Loucy (cell line): ENCODE results near the gene KCNMB2.

Source experiments
- EZH2phosphoT487 ChIP-seq: fragments of 200-600 bp; IDR thresholded peaks from 2 replicates; pipeline ENCODE4 v1.6.1; 2018; ENCODE audit warnings: antibody characterized with exemption, mild to moderate bottlenecking, moderate library complexity, borderline replicate concordance
- TF ChIP-seq, protein P1 (sequence below): fragments of 200-600 bp; sonication (generic); conservative IDR thresholded peaks from 2 replicates; pipeline ENCODE4 v1.5.1; 2014; ENCODE audit warnings: mild to moderate bottlenecking, antibody characterized with exemption, low read length

DNA sequence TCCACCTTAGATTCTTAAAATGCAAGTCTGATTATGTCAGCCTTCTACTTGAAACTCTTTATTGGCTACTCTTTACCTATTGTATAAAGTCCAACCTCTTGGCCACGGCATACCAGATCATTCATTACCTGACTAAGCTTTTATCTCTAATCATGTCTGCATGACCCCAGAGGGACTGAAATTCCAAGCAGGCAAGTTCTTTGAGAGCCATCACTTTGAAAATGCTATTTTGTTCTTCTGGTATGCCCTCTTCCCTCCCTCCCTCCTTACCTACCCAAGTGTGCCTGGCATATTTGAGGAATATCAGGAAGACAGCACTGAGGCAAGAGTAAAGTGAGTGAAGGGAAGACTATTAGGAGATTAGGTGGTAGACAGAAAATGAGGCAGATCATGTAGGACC is 57.5 kb downstream of the KCNMB2 start:
- TF ChIP-seq, protein P1, sequence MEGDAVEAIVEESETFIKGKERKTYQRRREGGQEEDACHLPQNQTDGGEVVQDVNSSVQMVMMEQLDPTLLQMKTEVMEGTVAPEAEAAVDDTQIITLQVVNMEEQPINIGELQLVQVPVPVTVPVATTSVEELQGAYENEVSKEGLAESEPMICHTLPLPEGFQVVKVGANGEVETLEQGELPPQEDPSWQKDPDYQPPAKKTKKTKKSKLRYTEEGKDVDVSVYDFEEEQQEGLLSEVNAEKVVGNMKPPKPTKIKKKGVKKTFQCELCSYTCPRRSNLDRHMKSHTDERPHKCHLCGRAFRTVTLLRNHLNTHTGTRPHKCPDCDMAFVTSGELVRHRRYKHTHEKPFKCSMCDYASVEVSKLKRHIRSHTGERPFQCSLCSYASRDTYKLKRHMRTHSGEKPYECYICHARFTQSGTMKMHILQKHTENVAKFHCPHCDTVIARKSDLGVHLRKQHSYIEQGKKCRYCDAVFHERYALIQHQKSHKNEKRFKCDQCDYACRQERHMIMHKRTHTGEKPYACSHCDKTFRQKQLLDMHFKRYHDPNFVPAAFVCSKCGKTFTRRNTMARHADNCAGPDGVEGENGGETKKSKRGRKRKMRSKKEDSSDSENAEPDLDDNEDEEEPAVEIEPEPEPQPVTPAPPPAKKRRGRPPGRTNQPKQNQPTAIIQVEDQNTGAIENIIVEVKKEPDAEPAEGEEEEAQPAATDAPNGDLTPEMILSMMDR = no peak
- TF ChIP-seq EZH2phosphoT487 = no peak
